HG02571 (cell line): ENCODE results near the gene SRBD1.
A peak's percentile ranks its signal among the peaks of the same experiment; 100 is the strongest.

Source experiments
- ATAC-seq: cut with Tn5 transposase; IDR thresholded peaks from one replicate; pipeline ENCODE4 v1.9.1; 2021; ENCODE audit warnings: mild to moderate bottlenecking, moderate library complexity; ENCODE audit not compliant: unreplicated experiment

SRBD1 gene

GRCh38 chr2:45634223-45634622, 23.2 kb upstream of the SRBD1 start:
- no peak for ATAC-seq

- no peak for ATAC-seq
These were observed 20.9 kb upstream of the SRBD1 start for GRCh38 chr2:45631955-45632354.

GRCh38 chr2:45631319-45631718, 20.3 kb upstream of the SRBD1 start:
- ATAC-seq = no peak

- ATAC-seq = no peak
These were observed 18.9 kb upstream of the SRBD1 start for GRCh38 chr2:45629971-45630370.

- ATAC-seq = no peak
These were observed 16.8 kb upstream of the SRBD1 start for GRCh38 chr2:45627911-45628310.

- ATAC-seq = no peak
These were observed 15.5 kb upstream of the SRBD1 start for GRCh38 chr2:45626387-45627221.

GRCh38 chr2:45625824-45626223, 14.8 kb upstream of the SRBD1 start:
- no peak for ATAC-seq

GRCh38 chr2:45623098-45623497, 12.0 kb upstream of the SRBD1 start:
- no peak for ATAC-seq

GRCh38 chr2:45622336-45623075, 11.4 kb upstream of the SRBD1 start:
- no peak for ATAC-seq

- no peak for ATAC-seq
These were observed 6.4 kb upstream of the SRBD1 start for GRCh38 chr2:45617496-45617895.

- ATAC-seq = no peak
These were observed 5.8 kb upstream of the SRBD1 start for GRCh38 chr2:45616658-45617411.

GRCh38 chr2:45614871-45615415, 3.9 kb upstream of the SRBD1 start:
- no peak for ATAC-seq

- no peak for ATAC-seq
These were observed 3.3 kb upstream of the SRBD1 start for GRCh38 chr2:45614330-45614729.

GRCh38 chr2:45612731-45613130, 1.7 kb upstream of the SRBD1 start:
- no peak for ATAC-seq

GRCh38 chr2:45612285-45612684, 1.2 kb upstream of the SRBD1 start:
- no peak for ATAC-seq

- peak; percentile 57 for ATAC-seq
These were observed 617 bp downstream of the SRBD1 start for GRCh38 chr2:45610281-45611019.

GRCh38 chr2:45607701-45608100, 3.4 kb downstream of the SRBD1 start:
- no peak for ATAC-seq

- no peak for ATAC-seq
These were observed 4.3 kb downstream of the SRBD1 start for GRCh38 chr2:45606796-45607195.

- ATAC-seq = no peak
These were observed 6.0 kb downstream of the SRBD1 start for GRCh38 chr2:45605116-45605515.

- ATAC-seq = no peak
These were observed 8.4 kb downstream of the SRBD1 start for GRCh38 chr2:45602624-45603023.

- ATAC-seq = no peak
These were observed 12.5 kb downstream of the SRBD1 start for GRCh38 chr2:45598545-45598944.
